Lower leg skin (tissue), 3 donors: ENCODE measurements around the gene TAF7L.

Experiments
- POLR2A ChIP-seq, 2 donors: fragments of 450-650 bp; IDR thresholded peaks; one replicate each; pipeline ENCODE4 v1.6.1; 2016 to 2017; ENCODE audit warnings: antibody characterized with exemption in 2 of 2, mild to moderate bottlenecking in 1 of 2, moderate library complexity in 1 of 2
- TF ChIP-seq, protein P1 (sequence below), 3 donors: fragments of 450-650 bp; IDR thresholded peaks; one replicate each; pipeline ENCODE4 v1.5.1; 2016; ENCODE audit warnings: antibody characterized with exemption in 3 of 3, mild to moderate bottlenecking in 3 of 3, moderate library complexity in 2 of 3

GRCh38 chrX:101258259-101258581 is 32.9 kb downstream of the TAF7L start:
- TF ChIP-seq, protein P1, sequence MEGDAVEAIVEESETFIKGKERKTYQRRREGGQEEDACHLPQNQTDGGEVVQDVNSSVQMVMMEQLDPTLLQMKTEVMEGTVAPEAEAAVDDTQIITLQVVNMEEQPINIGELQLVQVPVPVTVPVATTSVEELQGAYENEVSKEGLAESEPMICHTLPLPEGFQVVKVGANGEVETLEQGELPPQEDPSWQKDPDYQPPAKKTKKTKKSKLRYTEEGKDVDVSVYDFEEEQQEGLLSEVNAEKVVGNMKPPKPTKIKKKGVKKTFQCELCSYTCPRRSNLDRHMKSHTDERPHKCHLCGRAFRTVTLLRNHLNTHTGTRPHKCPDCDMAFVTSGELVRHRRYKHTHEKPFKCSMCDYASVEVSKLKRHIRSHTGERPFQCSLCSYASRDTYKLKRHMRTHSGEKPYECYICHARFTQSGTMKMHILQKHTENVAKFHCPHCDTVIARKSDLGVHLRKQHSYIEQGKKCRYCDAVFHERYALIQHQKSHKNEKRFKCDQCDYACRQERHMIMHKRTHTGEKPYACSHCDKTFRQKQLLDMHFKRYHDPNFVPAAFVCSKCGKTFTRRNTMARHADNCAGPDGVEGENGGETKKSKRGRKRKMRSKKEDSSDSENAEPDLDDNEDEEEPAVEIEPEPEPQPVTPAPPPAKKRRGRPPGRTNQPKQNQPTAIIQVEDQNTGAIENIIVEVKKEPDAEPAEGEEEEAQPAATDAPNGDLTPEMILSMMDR (IDR thresholded peaks at IDR 0.05), result no peak
- TF ChIP-seq POLR2A (IDR thresholded peaks at IDR 0.05), result no peak
